ENCODE results near the gene SLC47A1. TPM values are rescaled to one million over a fixed set of nuclear protein-coding genes. Genes with fewer than 3 reads are reported as not detected.
"Not testable (repeated sequence)": the region's sequence is repeated elsewhere in the genome, so short reads cannot be mapped to it uniquely, and the experiment has no call there.

The SLC47A1 gene
- total RNA-seq, 1 donor from 2014 or later, result 1.0 TPM

DNA sequence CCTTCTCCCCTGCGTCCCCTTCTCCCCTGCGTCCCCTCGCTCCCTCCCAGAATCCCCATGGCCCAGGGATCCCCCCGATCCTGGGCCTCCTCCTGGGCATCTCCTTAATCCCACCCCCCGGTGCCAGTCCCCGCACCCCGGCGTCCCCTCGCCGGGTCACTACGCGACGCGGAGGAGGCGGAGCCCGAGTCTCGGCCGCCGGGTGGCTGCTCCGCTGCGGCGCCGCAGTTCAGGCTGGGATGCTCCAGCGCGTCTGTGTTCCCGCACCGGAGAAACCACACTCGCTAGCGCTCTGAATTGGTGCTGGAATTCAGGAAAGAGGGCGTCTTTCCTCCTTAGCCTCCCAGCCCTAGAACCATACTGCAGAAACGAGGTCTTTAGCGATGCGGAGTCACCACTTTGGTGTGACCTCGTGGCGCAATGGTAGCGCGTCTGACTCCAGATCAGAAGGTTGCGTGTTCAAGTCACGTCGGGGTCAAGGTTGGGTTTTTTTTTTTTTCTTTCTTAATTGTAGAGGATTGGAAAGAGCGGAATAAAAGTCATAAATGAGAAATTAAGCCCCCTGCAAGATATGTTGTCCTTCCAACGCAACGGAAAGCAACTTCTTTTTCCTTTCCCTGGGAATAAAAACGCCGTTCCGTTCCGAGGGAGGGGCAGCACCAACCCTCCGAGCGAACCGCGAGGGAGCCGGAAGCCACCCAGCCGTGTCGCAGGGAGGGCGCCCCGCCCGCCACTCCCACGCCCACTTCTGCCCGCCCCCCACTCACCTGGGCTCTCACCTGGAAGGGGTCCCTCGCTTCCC lies 25.7 kb upstream of the SLC47A1 start:
- TF ChIP-seq, protein P1, sequence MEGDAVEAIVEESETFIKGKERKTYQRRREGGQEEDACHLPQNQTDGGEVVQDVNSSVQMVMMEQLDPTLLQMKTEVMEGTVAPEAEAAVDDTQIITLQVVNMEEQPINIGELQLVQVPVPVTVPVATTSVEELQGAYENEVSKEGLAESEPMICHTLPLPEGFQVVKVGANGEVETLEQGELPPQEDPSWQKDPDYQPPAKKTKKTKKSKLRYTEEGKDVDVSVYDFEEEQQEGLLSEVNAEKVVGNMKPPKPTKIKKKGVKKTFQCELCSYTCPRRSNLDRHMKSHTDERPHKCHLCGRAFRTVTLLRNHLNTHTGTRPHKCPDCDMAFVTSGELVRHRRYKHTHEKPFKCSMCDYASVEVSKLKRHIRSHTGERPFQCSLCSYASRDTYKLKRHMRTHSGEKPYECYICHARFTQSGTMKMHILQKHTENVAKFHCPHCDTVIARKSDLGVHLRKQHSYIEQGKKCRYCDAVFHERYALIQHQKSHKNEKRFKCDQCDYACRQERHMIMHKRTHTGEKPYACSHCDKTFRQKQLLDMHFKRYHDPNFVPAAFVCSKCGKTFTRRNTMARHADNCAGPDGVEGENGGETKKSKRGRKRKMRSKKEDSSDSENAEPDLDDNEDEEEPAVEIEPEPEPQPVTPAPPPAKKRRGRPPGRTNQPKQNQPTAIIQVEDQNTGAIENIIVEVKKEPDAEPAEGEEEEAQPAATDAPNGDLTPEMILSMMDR (IDR thresholded peaks at IDR 0.05; ENCODE audit: insufficient read depth, low read length, poor library complexity, severe bottlenecking), result no peak
- peak overlapping the region; percentile 87 for H3K4me3 ChIP-seq (ENCODE audit: low read depth, low read length)
- DNase-seq (ENCODE audit: low read depth), result peak; percentile 66
- peaks cover 5% of the 10 kb centered on the region for H3K27me3 ChIP-seq (ENCODE audit: control insufficient read depth, insufficient read depth, low read length)
- no peaks in the 10 kb centered on the region for H3K36me3 ChIP-seq (ENCODE audit: control insufficient read depth, insufficient read depth, low read length)

DNA sequence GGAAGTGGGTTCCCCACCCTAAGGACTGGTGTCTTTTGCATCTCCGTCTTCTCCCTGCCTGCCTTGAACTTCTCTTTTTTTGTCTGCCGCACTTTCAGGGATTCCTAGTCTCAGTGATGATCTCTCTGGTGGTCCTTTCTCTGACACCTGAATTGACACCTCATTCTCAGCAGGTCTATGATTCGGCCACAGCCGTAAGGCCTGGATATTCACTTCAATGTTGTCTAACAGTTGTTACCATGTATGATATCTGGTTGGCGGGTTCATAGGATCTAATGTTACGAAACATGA lies 25.1 kb upstream of the SLC47A1 start:
- no peaks in the 10 kb centered on the region for H3K36me3 ChIP-seq (ENCODE audit: control insufficient read depth, insufficient read depth, low read length)
- H3K4me3 ChIP-seq (ENCODE audit: low read depth, low read length), result peak overlapping the region; percentile 87
- TF ChIP-seq, protein P1 (IDR thresholded peaks at IDR 0.05; ENCODE audit: insufficient read depth, low read length, poor library complexity, severe bottlenecking), result no peak

DNA sequence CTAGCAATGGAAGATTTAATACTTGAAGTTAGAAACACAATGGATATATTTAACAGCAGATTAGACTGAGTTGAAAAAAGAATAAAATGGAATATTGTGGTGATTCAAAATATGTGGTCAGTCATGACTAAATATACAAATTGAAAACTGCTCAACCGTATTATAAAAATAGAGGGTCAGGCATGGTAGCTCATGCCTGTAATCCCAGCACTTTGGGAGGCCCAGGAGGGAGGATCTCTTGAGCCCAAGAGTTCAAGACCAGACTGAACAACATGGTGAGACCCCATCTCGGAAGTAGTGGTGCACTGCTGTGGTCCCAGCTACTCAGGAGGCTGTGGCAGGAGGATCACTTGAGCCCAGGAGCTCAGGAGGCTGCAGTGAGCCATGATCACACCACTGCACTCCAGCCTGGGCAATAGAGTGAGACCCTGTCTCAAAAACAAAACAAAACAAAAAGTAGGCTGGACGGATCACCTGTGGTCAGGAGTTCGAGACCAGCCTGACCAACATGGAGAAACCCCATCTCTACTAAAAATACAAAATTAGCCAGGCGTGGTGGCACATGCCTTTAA lies 24.3 kb upstream of the SLC47A1 start:
- not testable (repeated sequence) for DNase-seq (ENCODE audit: low read depth); H3K36me3 ChIP-seq (ENCODE audit: control insufficient read depth, insufficient read depth, low read length); H3K4me3 ChIP-seq (ENCODE audit: low read depth, low read length); H3K27me3 ChIP-seq (ENCODE audit: control insufficient read depth, insufficient read depth, low read length)

More for the DNA sequence above, 25.1 kb upstream of the SLC47A1 start:
- peaks cover 5% of the 10 kb centered on the region for H3K27me3 ChIP-seq (ENCODE audit: control insufficient read depth, insufficient read depth, low read length)
- no peak for DNase-seq (ENCODE audit: low read depth)

DNA sequence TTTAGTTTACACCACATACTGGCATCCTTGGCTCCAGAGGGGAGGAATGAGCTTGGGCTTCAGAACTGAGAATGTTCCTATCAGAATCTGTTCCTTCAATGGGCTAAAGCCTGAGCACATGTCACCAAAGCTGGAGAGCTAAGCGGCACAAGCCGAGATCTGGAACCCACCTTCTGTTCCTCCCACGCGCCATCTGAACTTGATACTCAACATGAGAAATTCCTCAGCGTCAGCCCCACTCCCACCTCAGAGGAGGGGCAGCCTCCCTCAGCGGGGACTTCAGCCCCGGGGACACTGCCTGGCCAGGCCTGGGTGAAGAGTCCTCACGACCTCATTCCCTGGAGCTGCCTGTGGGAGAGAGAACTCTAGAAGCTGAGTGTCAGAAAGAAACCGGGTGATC lies 22.8 kb upstream of the SLC47A1 start:
- no peaks in the 10 kb centered on the region for H3K36me3 ChIP-seq (ENCODE audit: control insufficient read depth, insufficient read depth, low read length)
- DNase-seq (ENCODE audit: low read depth), result no peak
- H3K27me3 ChIP-seq (ENCODE audit: control insufficient read depth, insufficient read depth, low read length), result peaks cover 7% of the 10 kb centered on the region
- TF ChIP-seq, protein P1 (IDR thresholded peaks at IDR 0.05; ENCODE audit: insufficient read depth, low read length, poor library complexity, severe bottlenecking), result no peak
- H3K4me3 ChIP-seq (ENCODE audit: low read depth, low read length), result no peak overlapping the region

DNA sequence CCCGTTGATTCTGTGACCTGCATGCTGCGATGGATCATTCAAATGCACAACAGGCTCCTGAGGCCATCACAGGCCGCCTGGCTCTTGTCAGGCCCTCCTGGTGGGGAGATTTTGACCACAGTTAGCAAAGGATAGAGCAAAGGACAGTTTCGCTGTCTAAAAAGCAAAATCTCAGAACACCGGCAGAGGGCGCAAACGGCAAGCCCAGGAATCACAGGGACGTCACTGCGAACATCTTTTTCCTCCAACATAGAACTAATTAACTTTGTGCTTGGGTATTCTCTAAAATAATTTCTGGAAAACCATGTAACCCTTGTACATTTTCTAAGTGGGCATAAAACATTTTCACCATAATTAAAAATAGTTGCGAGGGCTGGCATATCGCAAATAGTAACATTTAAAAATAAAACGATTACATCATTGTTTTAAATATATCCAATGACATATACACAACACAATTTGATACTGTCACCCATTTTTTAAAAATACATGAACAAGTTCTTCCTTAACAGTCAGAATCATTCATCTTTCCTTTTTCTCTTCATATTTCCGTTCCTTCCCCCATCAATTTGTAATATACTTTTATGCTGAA lies 19.7 kb upstream of the SLC47A1 start:
- H3K27me3 ChIP-seq (ENCODE audit: control insufficient read depth, insufficient read depth, low read length), result peaks cover 7% of the 10 kb centered on the region
- no peak overlapping the region for H3K4me3 ChIP-seq (ENCODE audit: low read depth, low read length)
- no peak for DNase-seq (ENCODE audit: low read depth)
- TF ChIP-seq, protein P1 (IDR thresholded peaks at IDR 0.05; ENCODE audit: insufficient read depth, low read length, poor library complexity, severe bottlenecking), result peak; percentile 87
- H3K36me3 ChIP-seq (ENCODE audit: control insufficient read depth, insufficient read depth, low read length), result no peaks in the 10 kb centered on the region

DNA sequence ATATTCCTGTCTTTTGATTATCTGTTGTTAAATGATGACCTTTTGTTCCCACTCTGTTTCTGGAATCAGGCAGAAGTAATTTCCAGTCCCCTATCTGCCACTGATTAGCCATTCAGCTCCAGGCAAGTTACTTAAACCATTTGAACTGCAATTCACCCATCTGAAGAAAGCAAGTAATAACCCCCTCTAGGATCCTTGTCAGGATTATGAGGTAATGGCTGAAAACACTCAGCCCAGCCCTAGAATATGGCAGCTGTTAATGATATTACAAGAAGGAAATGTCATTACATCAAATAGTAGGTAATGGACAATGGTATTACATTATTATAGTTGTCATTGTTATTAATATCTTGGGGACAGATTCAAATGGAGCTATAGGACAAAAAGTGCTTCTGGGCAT lies 16.0 kb upstream of the SLC47A1 start:
- no peak for DNase-seq (ENCODE audit: low read depth)
- Histone ChIP-seq H3K27me3 (ENCODE audit: control insufficient read depth, insufficient read depth, low read length) (peaks cover 2% of the 10 kb centered on the region), H3K36me3 (ENCODE audit: control insufficient read depth, insufficient read depth, low read length) (no peaks in the 10 kb centered on the region), H3K4me3 (ENCODE audit: low read depth, low read length) (no peak overlapping the region)
- TF ChIP-seq, protein P1 (IDR thresholded peaks at IDR 0.05; ENCODE audit: insufficient read depth, low read length, poor library complexity, severe bottlenecking), result no peak

DNA sequence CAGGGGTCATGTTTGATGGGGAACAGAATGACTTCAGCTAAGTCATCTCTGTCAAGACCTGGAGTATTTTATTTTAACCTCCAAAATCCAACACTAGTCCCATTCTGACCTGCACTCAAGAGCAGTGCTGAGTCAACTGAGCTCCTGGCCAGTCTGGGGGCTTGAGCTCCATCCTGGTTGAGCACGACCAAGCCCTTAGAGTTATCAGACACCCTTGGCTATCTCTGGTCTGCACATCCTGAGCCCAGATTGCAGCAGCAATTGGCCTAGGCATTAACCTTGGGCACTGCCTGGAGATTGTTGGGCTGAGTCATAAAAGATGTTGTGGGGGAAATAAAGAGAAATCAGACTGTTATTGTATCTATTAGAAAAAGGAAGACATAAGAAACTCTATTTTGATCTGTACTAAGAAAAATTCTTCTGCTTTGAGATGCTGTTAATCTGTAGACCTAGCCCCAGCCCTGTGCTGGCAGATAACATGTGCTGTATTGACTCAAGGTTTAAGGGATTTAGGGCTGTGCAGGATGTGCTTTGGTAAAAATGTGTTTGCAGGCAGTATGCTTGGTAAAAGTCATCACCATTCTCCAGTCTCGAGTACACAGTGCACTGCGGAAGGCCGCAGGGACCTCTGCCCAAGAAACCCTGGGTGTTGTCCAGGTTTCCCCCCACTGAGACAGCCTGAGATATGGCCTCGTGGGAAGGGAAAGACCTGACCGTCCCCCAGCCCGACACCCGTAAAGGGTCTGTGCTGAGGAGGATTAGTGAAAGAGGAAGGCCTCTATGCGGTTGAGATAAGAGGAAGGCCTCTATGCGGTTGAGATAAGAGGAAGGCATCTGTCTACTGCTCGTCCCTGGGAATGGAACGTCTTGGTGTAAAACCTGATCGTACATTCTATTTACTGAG lies 14.0 kb upstream of the SLC47A1 start:
- H3K36me3 ChIP-seq (ENCODE audit: control insufficient read depth, insufficient read depth, low read length); H3K4me3 ChIP-seq (ENCODE audit: low read depth, low read length); H3K27me3 ChIP-seq (ENCODE audit: control insufficient read depth, insufficient read depth, low read length); DNase-seq (ENCODE audit: low read depth): not testable (repeated sequence)
